ENCODE results near the gene PEA15. TPM values are rescaled to one million over a fixed set of nuclear protein-coding genes. Genes with fewer than 3 reads are reported as not detected.

Gene PEA15
- total and polyA plus RNA-seq, 2 donors (not counting 3 experiments of a cell fraction or from before 2014, with no cell fraction given) = 250 to 304 TPM

- Histone ChIP-seq H3K27ac (ENCODE audit: insufficient read depth, low read depth, low read length) (no peak overlapping the region), H4K20me1 (replicated peaks; ENCODE audit: control insufficient read depth, extremely low read depth, insufficient read depth, low read length) (no peaks in the 10 kb centered on the region), H3K9me1 (replicated peaks; ENCODE audit: control insufficient read depth, extremely low read depth, insufficient read depth, low read length) (no peaks in the 10 kb centered on the region), H3K36me3 (ENCODE audit: control insufficient read depth in 2 of 2, extremely low read depth in 1 of 2, insufficient read depth in 2 of 2, low read length in 2 of 2) (no peaks in the 10 kb centered on the region), H3K79me2 (ENCODE audit: control insufficient read depth, insufficient read depth, low read length) (no peaks in the 10 kb centered on the region), H3K4me3 (replicated peaks in 1 of 3; ENCODE audit: insufficient read depth in 1 of 3, low read depth in 1 of 3, low read length in 3 of 3) (no peak overlapping the region), H3K9ac (replicated peaks; ENCODE audit: extremely low read depth, insufficient read depth, low read length) (no peak overlapping the region), H3K9me3 (replicated peaks; ENCODE audit: control insufficient read depth, insufficient read depth, low read length) (no peaks in the 10 kb centered on the region), H3K27me3 (ENCODE audit: control insufficient read depth in 2 of 2, insufficient read depth in 2 of 2, low read length in 2 of 2) (peaks cover 10 to 11% of the 10 kb centered on the region in 2 experiments), H3K4me2 (ENCODE audit: insufficient read depth, low read length) (no peak overlapping the region), H2AFZ (ENCODE audit: low read depth, low read length) (no peak overlapping the region), H3K4me1 (ENCODE audit: control insufficient read depth, extremely low read depth, insufficient read depth, low read length) (no peaks in the 10 kb centered on the region)
- dilution Hi-C loops (cut with MboI; ENCODE audit: extremely low pct_ligation_motif_present, low sequenced_read_pairs) = no loop called here
- ChIA-PET POLR2A (no interaction called here), CTCF (interaction anchor here (0.8 kb wide), 1 partner anchor 92 kb away, joined by 5 read pairs; no protein-coding TSS in a partner anchor)
- BruUV-seq (replicated peaks) = no TSS peak
- DNase-seq (ENCODE audit: low read depth, low spot score) (no peak), FAIRE-seq (no peak)
- intact Hi-C loops (cut with micrococcal nuclease) = no loop called here
- TF ChIP-seq MYC (IDR thresholded peaks at IDR 0.05; ENCODE audit: low read depth, low read length) (no peak), FOS (IDR thresholded peaks at IDR 0.05; ENCODE audit: borderline replicate concordance, insufficient read depth, low read length) (no peak), POLR2A (IDR thresholded peaks at IDR 0.05; ENCODE audit: low read depth, low read length) (no peak), MAX (IDR thresholded peaks at IDR 0.05; ENCODE audit: insufficient read depth, insufficient read length) (no peak), CTCF (IDR thresholded peaks at IDR 0.05; ENCODE audit: extremely low read depth in 1 of 2, insufficient read depth in 1 of 2, low read depth in 1 of 2, low read length in 2 of 2) (no peak), POLR2AphosphoS5 (IDR thresholded peaks at IDR 0.05; ENCODE audit: insufficient read depth, low read depth, low read length) (no peak), EZH2 (IDR thresholded peaks at IDR 0.05; ENCODE audit: borderline replicate concordance, low read depth, low read length, severe bottlenecking) (no peak), JUN (IDR thresholded peaks at IDR 0.05; ENCODE audit: borderline replicate concordance, insufficient read depth, insufficient read length, low read depth) (no peak), GATA2 (IDR thresholded peaks at IDR 0.05; ENCODE audit: insufficient read depth, insufficient read length, low read depth, low read length) (no peak)
Observed at GRCh38 chr1:160159846-160160245, 45.3 kb upstream of the PEA15 start.

Data from endothelial cell of umbilical vein (primary cell).